ENCODE measurements around the gene SMIM38.
A peak's percentile ranks its signal among the peaks of the same experiment; 100 is the strongest.

SMIM38 gene

GRCh38 chr11:69161117-69161407, 5.3 kb downstream of the SMIM38 start:
- no peak for DNase-seq

DNA sequence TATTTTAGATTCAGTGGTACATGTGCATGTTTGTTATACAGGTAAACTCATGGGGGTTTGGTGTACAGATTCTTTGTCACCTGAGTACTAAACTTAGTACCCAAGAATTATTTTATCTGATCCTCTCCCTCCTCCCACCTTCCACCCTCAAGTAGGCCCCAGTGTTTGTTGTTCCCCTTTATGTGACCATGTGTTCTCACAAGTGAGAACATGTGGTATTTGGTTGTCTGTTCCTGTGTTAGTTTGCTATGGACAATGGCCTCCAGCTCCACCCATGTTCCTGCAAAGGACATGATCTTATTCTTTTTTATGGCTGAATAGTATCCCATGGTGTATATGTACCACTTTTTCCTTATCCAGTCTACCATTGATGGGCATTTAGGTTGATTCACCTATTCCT, 6.8 kb downstream of the SMIM38 start:
- DNase-seq: no peak

DNA sequence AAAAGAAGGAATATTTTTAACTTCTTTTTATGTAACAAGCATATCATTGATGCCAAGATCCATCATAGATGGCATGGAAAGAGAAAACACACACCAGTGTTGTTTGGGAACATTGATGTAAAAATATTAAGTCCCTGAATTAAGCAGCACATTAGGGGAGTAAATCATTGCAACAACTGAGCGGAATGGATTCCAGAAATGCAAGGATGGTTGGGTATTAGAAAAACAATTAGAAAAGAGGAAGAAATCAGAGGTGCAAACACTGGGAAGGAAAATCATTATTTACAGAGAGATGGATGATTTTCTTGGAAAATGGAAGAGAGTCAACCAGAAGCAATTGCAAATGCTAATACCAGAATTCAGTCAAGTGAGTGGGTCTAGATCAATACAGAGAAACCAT, 8.1 kb downstream of the SMIM38 start:
- no peak for DNase-seq

- no peak for DNase-seq
These were observed 9.1 kb downstream of the SMIM38 start for GRCh38 chr11:69164824-69165223.

GRCh38 chr11:69165775-69166174, 10.0 kb downstream of the SMIM38 start:
- DNase-seq: no peak

- DNase-seq: peak; percentile 80
These were observed 10.7 kb downstream of the SMIM38 start for GRCh38 chr11:69166218-69167115.

DNA sequence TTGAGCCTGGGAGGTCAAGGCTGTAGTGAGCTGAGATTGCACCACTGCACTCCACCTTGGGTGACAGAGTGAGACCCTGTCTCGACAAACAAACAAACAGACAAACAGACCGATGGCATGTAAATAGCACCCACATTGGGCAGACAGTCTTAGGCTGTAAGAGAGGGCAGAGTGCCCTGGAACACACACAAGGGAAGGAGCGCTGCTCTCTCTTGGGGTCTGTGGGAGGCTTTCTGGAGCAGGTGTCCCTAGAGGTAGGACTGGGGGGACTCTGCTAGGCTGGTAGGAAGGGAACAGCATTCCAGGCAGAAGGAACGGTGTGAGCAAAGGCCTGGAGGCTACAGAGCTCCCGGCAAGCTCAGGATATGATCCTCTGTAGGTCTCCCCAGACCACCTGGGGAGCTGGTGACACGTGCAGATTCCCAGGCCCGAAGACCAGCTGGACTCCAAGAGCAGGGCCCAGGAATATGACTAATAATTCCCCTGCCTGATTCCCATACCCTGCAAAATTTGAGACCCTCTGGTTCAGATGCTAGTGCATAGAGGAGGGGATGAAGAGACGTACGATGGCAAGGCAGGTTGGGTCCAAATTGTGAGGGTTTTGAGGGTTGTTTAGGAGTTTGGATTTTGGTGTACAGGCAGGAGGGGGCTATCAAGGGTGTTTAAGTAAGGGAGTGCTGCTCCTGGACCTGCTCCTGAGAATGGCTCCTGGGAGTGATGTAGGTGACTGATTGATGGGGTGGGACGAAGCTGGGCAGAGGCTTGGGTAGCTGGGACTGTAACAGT, 11.6 kb downstream of the SMIM38 start:
- no peak for DNase-seq

GRCh38 chr11:69167916-69168691, 12.4 kb downstream of the SMIM38 start:
- no peak for DNase-seq

DNA sequence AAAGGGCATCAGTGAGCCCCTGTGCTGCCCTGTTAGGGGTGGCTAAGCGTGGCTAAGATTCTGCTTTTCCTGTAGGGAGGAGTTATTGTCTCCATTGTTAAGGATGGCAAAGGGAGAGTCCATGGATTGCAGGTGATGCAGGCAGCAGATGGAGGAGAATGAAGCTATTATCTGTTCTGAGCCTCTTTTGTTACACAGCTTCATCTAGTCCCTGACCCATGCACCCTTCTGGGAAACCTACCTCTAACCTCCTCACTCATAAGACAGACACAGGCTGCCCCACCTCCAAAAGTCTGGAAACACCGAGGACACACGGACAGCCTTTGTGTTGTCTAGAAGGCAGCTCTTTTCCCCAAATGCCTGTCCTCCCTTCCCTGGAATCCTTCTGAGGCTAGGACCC, 13.7 kb downstream of the SMIM38 start:
- no peak for DNase-seq

GRCh38 chr11:69170704-69171103, 15.0 kb downstream of the SMIM38 start:
- DNase-seq: no peak

- no peak for DNase-seq
These were observed 15.9 kb downstream of the SMIM38 start for GRCh38 chr11:69171476-69172240.

DNA sequence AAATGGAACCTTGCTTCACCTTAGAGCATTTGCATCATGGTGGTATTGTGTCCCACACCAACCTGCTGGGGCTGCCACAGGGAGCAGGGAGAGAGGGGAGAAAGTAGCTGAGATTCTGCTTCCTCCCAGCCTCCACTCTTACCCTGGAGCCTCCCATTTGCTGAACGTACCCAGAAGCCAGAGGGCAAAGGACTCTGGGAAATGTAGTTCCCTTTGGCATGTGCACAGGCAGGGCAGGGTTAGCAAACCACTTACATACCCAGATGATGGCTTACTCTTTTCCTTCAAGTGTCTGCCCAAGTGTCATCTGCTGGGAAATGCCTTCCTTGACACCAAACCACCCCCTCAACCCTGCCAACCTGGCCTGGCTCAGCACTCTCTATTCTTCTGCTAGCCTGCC, 16.9 kb downstream of the SMIM38 start:
- DNase-seq: no peak

GRCh38 chr11:69173331-69173730, 17.6 kb downstream of the SMIM38 start:
- no peak for DNase-seq

- DNase-seq: no peak
These were observed 18.3 kb downstream of the SMIM38 start for GRCh38 chr11:69173925-69174581.

DNA sequence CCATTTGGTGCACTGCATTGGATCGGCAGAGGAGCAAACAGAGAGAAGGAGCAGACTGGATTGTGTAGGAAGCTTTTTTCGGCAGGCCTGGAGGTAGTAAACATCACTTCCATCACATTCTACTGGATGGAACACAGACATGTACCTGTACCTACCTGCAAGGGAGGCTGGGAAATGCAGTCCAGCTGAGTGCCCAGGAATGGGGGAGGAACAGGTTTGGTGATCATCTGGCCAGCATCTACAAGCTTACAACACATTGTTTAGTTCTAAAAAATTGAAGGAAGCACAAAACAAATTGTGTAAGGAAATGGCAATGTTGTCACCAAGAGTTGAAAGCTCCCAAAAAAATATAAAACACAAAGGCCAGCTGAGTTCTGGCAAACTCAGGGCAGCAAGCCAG, 19.1 kb downstream of the SMIM38 start:
- DNase-seq: no peak

GRCh38 chr11:69178819-69179482, 23.2 kb downstream of the SMIM38 start:
- DNase-seq: no peak

GRCh38 chr11:69180226-69180625, 24.5 kb downstream of the SMIM38 start:
- DNase-seq: no peak

- no peak for DNase-seq
These were observed 25.0 kb downstream of the SMIM38 start for GRCh38 chr11:69180726-69181125.

GRCh38 chr11:69183613-69184012, 27.9 kb downstream of the SMIM38 start:
- no peak for DNase-seq

DNA sequence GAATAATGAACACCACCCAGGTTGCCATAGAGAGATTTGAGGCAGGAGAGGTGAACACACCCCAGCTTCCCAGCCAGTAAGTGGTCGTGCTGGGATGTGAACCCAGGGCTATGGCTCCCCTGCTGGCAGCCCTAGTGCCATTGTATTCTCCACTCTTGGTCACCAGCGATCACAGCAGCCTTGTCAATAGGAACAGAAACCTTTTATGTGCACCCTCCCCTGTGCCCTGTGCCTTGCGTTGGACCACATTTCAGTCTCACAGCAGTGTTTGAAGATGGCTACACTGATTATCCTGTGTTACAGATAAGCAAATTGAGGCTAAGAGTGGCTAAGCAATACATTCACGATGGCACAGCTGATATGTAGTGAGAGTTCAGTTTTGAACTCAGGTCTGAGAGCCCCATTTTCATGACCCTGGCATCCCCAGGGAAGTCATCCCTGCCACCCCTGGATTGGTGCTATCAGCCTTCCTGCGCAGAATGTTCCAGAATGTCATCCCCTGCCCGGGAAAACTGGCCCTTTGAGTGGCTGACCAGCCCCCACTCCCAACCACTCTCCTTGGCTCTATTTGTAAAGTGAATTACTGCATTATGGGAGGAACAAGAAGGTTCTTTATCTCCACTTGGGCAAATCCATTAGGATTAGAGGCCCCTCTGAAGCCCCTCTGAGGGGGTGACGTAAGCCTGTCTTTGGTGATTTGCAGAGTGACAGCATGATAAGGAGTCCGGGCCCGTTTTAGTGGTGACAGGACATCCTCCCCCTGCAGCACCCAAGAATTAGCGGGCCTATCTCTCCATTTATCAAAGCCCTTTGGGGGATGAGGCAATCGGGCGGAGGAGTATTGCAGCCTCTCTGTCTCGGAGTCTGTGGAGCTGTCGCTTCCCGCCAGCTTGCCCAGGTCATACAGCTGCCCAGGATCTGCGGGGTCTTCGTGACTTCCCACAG, 30.9 kb downstream of the SMIM38 start:
- DNase-seq: no peak
